Cardiac septum (tissue), 1 donor: ENCODE data around the gene LAMP5. TPM values are rescaled to one million over a fixed set of nuclear protein-coding genes. Genes with fewer than 3 reads are reported as not detected.

Source experiments
- DNase-seq: peaks from one replicate; pipeline ENCODE4 v3.0.0-alpha.2; 2020; ENCODE audit warnings: low spot score
- intact Hi-C: fragments of 100-400 bp; cut with DNase I; formaldehyde crosslinking; loops from one replicate; pipeline ENCODE4 v1.14.0; 2022
- total RNA-seq: library from RNA; stranded (reverse); fragmentation: NEBNext Ultra II Directional; extraction: Animal tissue kit (Norgen Biotek cat#: 25700); gene quantifications from one replicate; pipeline ENCODE4 v1.2.1, GENCODE V29; 2021
- donor health status: DM: no; HTN: no; CAD: no.

The LAMP5 gene
- total RNA-seq, 1 donor from 2014 or later, result 0.22 TPM

DNA sequence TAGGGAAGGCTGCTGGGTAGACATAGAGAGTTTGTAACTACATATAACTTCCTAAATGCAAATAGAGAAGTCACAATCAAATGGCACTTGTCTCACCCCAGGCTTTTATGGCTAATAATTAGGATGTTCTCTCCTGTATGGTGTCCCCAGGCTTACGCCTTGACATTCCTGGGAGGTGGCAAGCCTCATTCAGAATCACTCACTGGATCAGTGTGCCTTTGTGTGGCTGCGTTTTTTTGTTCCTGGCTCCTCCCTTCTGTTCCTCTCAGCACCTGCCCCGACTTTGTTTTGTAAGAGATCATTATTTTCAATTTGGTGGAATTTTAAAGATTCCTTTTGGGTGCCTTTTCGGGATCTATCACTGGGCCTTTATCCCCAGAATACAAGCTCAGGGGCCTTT is 5.7 kb downstream of the LAMP5 start:
- DNase-seq, result no peak
- intact Hi-C loops, result no loop called here

DNA sequence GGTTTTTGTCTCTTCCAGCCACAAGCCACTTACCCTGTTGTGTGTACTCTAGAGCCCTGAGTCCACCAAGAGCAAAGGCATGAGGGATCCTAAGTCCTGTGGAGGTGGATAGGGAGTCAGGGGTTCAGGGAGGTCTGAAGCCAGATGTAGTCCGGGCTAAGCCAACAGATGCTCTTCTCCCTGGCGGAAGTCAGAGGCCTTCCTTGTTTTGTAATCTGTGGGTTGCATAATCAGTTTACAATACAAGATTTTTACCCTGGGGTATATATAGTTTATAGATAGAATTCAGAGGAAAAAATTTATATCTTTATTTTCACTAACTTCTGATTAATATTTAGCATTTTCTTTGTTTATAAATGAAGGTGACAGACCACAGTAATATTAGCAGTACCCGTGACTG is 9.2 kb downstream of the LAMP5 start:
- DNase-seq, result no peak

DNA sequence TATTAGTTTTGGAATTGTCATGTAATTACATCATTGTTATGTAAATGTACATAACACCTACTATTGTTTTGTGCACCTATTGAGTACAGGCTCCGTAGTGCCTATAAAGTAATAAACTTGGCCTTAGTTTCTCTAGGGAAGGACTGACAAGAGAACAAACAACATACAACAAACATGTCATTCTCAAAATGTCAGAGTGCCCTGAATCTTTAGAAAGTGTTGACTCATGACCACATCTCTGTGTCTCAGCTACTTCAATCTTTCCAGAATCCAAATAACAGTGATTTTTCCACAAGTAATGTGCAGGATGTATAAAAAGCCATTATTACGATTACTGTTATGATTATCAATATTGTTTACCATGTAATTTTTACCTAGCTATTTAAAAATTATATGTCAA is 17.2 kb downstream of the LAMP5 start:
- intact Hi-C loops, result no loop called here
- DNase-seq, result no peak

More for the DNA sequence above, 9.2 kb downstream of the LAMP5 start:
- intact Hi-C loops, result no loop called here

DNA sequence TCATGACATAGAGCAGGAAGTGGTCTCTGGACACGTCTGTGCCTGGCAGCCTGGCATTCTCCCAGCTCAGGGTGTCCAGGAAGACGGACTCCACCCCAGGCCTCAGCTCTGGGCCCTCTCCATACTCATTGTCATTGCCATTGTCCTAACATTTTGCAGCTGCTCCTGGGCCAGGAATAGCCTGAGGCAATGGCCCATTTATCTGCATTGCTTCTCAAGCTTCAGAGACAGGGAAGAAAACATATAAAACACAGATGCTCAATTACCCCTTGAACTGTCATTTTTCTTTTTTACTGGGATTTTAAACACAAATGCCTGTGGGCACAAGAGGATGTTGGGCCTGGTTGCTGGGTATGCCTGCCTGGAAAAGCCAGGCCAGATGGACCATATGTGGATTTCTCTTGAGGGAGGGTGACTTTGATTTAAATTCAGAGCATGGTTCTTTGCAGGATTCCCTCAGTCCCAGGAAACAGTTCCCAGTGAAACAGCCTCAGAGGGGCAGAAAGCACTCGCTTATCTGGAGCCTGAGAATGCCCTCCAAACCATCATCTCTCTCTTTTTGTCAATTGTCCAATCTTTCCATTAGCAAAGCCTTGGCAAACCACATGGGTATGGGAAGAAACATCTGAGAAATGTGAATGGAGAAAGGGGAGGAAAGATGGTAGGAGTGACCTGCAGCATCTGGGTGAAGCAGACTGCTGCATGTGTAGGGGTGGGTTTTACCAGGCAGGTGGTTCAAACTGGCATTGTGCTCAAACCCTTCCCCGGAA is 17.9 kb downstream of the LAMP5 start:
- intact Hi-C loops, result no loop called here
- no peak for DNase-seq

DNA sequence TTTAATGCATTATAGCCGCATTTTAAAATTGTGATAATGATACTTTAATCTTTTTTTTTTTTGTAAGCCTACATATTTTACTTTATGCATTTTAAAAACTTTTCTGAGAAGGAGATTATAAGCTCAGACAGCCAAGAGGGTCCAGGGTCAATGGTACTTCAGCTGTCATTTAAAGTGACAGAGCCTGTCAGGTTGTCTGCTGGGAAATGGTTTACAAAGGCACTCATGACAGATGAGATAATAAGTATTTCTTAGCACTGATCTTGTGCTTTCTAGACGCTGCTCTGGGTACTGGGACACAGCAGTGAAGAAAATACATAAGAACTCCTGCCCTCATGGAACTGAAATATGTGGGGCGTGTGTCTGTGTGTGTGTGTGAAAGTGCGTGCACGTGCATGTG is 19.6 kb downstream of the LAMP5 start:
- no peak for DNase-seq
- intact Hi-C loops, result no loop called here

GRCh38 chr20:9535449-9535848 is 21.1 kb downstream of the LAMP5 start:
- intact Hi-C loops, result no loop called here
- no peak for DNase-seq

GRCh38 chr20:9543214-9543613 is 28.8 kb downstream of the LAMP5 start:
- DNase-seq, result no peak
- intact Hi-C loops, result loop anchor here (10.0 kb wide), 1 partner anchor 62 kb away; no protein-coding TSS in a partner anchor

DNA sequence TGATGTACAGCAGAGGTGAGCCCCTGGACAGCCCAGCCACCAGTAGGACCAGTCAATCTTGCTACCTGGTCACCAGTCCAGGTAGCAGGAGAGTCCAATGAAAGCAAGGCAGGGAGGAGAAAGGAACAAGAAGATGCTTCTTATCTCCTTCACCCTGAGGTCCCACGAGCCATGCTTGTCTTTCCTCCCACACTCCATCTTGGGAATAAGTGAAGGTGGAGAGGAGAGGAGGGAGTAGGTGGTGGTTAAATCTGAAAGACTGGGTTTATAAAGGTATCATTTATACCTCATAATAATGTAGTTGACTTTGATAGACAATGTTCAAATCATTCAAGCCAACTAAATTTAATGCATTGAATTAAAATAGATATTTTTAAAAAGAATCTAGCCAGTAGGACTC is 35.9 kb downstream of the LAMP5 start:
- no peak for DNase-seq
- intact Hi-C loops, result no loop called here

DNA sequence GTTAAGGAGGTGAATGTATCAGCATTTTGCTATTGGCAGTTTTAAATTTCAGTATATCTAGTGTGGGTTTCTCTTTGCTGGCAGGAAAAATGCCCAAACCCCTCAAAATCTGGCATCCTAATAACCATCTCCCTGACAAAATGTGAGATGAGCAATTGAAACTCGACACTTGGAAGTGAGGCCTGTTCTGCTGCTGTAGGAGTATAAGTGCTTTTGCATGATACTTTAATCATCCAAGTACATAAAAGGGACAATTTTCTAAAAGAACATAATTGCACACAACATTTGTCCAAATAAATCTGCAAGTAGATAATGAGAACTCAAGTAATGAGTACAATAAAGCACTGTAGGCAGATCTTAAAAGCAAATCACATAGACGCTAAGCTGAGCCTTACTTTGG is 36.5 kb downstream of the LAMP5 start:
- intact Hi-C loops, result no loop called here
- no peak for DNase-seq

DNA sequence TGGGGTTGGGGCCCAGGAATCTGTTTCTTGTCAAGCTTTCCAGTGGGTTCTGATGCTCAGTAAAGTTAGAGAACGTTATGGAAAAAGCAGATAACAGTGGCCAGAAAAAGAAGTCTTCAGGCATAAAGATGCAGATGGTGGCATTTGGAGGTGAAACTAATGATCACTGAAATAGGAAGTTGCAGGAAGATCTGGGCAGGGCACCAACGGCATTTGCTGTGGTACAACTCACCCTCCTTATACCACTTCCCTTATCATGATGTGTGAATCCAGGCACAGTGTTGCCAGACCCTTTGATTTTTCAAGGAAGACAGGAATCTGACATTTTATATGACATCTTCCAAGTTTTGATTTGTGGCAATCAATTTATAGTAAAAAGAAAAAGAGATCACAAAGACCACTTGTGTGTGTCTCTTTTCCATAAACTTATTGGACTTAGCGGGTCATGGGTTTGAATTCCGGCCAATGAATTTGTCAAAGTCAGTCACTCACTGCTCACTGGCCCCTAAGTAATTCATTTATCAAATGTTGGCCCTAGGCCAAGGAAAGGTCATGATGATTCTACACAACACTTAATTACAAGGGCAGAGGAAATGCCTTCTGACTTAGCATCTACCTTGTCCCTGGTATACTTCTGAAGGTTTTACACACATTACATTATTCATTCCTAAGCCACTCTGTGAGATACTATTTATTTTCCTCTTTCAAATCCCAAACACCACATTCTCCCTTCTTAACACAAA is 37.6 kb downstream of the LAMP5 start:
- intact Hi-C loops, result no loop called here

DNA sequence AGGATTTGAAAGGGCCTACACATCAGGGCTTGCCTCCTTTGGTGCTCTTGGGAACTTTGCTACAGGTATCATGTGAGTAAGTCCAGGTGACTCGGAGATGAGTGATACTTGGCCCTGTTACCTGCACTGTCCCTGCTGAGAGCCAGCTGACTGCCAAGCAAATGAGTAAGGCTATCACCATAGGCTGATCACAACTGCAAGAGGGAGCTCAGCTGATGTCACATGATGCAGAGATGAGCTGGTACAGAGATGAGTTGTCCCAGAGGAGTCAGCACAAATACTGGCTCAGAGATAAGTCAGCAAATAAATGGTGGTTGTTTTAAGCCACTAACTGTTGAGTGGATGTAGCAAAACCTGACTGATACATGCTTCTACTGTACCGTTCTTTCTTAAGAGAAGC is 41.4 kb downstream of the LAMP5 start:
- intact Hi-C loops, result no loop called here
- DNase-seq, result no peak

More for the DNA sequence above, 37.6 kb downstream of the LAMP5 start:
- DNase-seq, result no peak

GRCh38 chr20:9557411-9557810 is 43.0 kb downstream of the LAMP5 start:
- intact Hi-C loops, result no loop called here

GRCh38 chr20:9565910-9566550 is 51.6 kb downstream of the LAMP5 start:
- DNase-seq, result no peak
- intact Hi-C loops, result no loop called here

More at GRCh38 chr20:9557411-9557810, 43.0 kb downstream of the LAMP5 start:
- no peak for DNase-seq

DNA sequence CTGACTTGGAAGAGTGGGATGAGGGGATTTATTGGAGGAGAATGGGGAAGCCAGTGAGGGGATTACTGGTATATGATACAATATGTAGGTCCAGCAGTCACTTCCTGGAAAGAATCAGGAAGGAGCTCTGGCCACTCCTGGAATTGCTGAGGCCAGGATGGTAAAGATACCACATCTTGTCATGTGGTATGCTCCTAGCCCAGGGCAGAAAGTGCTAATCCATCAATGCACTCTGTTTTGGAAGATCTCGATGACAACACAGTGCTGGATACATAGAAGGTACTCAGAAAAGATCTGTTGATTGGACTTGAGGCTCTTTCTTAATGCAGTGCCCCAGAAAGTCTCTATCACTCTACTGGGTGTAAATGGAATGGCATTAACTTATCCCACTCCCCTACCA is 52.6 kb downstream of the LAMP5 start:
- intact Hi-C loops, result no loop called here
- DNase-seq, result no peak

- intact Hi-C loops, result no loop called here
Measured at GRCh38 chr20:9570612-9571011, 56.2 kb downstream of the LAMP5 start.

GRCh38 chr20:9571783-9572182 is 57.4 kb downstream of the LAMP5 start:
- no peak for DNase-seq
- intact Hi-C loops, result no loop called here

More at GRCh38 chr20:9570612-9571011, 56.2 kb downstream of the LAMP5 start:
- no peak for DNase-seq

GRCh38 chr20:9572670-9573069 is 58.3 kb downstream of the LAMP5 start:
- intact Hi-C loops, result no loop called here
- DNase-seq, result no peak

- intact Hi-C loops, result no loop called here
- no peak for DNase-seq
Measured at GRCh38 chr20:9573335-9574151, 59.2 kb downstream of the LAMP5 start.

GRCh38 chr20:9574181-9574580 is 59.8 kb downstream of the LAMP5 start:
- intact Hi-C loops, result no loop called here
- no peak for DNase-seq

DNA sequence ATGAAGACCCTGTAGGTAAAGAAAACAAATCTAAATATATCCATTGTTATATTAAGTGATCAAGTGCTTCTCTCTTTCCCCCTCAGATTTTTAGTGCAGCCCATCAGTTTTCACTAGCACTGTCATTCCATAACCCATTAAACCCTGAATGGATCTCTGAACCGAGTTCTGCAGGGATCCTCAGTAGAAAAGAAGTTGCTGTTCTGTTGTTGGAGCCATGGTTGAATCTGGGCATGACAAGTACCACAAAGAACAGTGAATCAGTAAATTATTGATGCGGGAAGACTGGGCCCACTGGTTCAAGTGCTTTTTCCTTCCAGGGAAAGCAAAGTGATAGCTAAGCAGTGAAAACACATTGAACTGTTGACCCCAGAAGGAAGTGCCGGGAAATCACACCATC is 60.4 kb downstream of the LAMP5 start:
- DNase-seq, result no peak
- intact Hi-C loops, result no loop called here
